RWPE1 (cell line): ENCODE results near the gene WWOX.

Source experiments
- CTCF ChIA-PET: fragments of 350-600 bp; sonication (Branson Sonifier 250); formaldehyde crosslinking; extraction: SDS; loops from one replicate; lab custom pipeline; 2021; lab: Yijun Ruan, JAX
- POLR2A ChIA-PET: fragments of 400-600 bp; formaldehyde crosslinking; extraction: SDS; loops from one replicate; lab custom pipeline; 2020; ENCODE audit warnings: antibody characterized with exemption; ENCODE audit not compliant: low non-redundant PET; lab: Yijun Ruan, JAX
- DNase-seq: peaks from one replicate; pipeline ENCODE4 v3.0.0; 2012; ENCODE audit warnings: low spot score
- H3K27ac ChIP-seq: fragments of 450-650 bp; 2 replicates; pipeline ENCODE4 v1.5.1; 2017
- TF ChIP-seq, protein P1 (sequence below): fragments of 450-650 bp; conservative IDR thresholded peaks from 2 replicates; pipeline ENCODE4 v1.5.1; 2017; ENCODE audit warnings: low read depth, mild to moderate bottlenecking

The WWOX gene

DNA sequence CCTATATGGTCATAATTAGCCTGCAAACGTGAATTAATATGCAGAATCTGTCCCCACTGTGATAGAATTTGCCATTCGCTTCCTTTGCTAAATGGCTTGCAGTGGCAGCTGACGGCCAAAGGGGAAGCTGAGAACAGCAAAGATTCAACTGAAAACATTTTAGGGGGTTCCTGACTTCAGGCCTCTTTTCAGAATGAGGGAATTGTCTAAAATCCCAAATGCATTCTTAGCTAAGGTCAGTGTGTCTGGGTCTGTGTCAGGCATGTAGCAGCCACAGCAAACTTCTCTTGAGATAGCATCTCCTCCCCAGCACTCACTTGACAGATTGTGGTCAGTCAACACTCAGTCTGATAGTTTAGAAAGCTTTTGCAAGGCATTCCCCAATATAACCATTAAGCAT lies 701.1 kb downstream of the WWOX start:
- CTCF ChIA-PET, result interaction anchor here (0.6 kb wide), 1 partner anchor 851 kb away, joined by 3 read pairs; no protein-coding TSS in a partner anchor
- TF ChIP-seq, protein P1, sequence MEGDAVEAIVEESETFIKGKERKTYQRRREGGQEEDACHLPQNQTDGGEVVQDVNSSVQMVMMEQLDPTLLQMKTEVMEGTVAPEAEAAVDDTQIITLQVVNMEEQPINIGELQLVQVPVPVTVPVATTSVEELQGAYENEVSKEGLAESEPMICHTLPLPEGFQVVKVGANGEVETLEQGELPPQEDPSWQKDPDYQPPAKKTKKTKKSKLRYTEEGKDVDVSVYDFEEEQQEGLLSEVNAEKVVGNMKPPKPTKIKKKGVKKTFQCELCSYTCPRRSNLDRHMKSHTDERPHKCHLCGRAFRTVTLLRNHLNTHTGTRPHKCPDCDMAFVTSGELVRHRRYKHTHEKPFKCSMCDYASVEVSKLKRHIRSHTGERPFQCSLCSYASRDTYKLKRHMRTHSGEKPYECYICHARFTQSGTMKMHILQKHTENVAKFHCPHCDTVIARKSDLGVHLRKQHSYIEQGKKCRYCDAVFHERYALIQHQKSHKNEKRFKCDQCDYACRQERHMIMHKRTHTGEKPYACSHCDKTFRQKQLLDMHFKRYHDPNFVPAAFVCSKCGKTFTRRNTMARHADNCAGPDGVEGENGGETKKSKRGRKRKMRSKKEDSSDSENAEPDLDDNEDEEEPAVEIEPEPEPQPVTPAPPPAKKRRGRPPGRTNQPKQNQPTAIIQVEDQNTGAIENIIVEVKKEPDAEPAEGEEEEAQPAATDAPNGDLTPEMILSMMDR, result no peak
- POLR2A ChIA-PET, result no interaction called here
- DNase-seq, result no peak
- no peak overlapping the region for H3K27ac ChIP-seq

DNA sequence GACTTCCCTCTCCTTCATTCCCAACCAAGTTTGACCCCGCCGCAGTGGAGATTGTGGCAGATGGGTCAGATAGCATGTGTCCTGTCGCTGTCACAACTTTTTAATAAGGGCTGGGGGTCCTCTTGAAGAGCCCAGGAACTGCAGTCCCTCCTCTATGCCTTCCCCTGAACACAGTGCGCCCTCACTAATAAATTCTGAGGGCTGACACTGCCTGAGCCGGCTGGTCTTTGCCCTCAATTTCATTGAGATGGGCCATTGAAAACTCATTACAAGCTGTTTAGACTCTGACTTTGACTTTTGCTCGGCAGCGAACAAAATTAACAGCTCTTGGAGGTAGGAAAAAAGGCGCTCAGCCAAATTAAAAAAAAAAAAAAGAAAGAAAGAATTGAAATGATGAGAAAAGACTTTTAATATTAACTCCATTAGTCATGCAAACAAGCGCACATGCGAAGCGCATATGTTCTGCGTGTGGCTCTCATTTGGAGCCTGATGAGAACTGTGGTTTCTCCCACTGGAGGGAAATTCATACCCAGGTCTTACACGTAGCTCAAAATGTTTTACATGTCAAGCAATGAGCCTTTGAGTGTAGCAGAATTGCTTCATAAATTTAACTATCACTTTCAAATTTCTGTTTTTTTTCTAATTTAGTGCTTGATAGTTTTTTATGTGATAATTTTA lies 704.7 kb downstream of the WWOX start:
- H3K27ac ChIP-seq, result no peak overlapping the region
- TF ChIP-seq, protein P1, result no peak
- CTCF ChIA-PET, result interaction anchor here (0.6 kb wide), 1 partner anchor 351 kb away, joined by 5 read pairs; no protein-coding TSS in a partner anchor
- POLR2A ChIA-PET, result no interaction called here
- DNase-seq, result no peak

DNA sequence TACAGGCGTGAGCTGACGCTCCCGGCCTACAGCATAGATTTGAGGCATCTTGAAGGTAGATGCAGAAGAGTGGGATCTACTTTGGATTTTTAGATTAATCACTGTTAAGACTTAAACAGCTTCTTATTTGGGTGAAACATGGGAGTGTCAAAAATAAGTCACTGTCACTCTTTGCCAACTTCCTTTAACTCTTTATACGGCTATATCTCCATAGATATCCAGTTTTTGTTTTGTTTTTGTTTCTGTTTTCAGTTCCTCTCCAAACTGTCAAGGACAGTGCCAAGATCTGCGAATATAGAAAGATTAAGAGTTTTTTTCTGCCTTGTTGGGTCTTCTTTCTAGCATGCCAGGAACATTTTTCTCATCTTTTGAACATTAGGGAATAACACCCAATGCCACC lies 706.1 kb downstream of the WWOX start:
- POLR2A ChIA-PET, result no interaction called here
- no peak overlapping the region for H3K27ac ChIP-seq
- DNase-seq, result no peak
- CTCF ChIA-PET, result no interaction called here
- TF ChIP-seq, protein P1, result no peak

DNA sequence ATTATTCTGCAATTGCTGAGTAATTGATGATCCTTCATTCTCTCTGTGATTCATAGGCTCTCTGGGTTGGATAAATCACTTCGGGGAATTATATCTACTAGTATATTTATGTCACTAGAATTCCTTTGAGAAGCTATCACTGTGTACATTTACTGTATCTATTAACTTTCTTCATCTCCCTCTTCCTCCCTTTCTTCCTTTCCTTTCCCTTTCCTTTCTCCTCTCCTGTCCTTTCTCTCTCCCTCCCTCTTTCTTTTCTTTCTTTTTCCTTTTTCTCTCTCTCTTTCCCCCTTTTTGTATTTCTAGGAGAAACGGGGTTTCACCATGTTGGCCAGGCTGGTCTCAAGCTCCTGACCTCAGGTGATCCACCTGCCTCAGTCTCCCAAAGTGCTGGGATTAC lies 711.8 kb downstream of the WWOX start:
- TF ChIP-seq, protein P1, result no peak
- ChIA-PET POLR2A (no interaction called here), CTCF (no interaction called here)
- H3K27ac ChIP-seq, result no peak overlapping the region
- no peak for DNase-seq

DNA sequence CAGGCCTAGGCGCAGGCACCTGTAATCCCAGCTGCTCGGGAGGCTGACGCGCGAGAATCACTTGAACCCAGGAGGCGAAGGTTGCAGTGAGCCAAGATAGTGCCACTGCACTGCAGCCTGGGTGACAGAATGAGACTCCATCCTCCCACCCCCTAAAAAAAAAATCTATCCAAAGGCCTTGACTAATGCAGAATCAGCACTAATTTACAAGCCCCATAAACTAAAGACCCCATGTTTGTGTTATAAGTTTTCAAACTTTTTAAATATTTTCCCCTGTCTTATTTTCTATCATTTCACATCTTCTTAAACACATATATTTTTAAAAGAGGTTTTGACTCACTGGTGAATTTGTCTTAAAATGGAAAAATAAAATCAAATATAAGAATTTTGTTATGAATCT lies 713.1 kb downstream of the WWOX start:
- no peak overlapping the region for H3K27ac ChIP-seq
- POLR2A ChIA-PET, result no interaction called here
- no peak for DNase-seq
- CTCF ChIA-PET, result no interaction called here
- TF ChIP-seq, protein P1, result no peak

DNA sequence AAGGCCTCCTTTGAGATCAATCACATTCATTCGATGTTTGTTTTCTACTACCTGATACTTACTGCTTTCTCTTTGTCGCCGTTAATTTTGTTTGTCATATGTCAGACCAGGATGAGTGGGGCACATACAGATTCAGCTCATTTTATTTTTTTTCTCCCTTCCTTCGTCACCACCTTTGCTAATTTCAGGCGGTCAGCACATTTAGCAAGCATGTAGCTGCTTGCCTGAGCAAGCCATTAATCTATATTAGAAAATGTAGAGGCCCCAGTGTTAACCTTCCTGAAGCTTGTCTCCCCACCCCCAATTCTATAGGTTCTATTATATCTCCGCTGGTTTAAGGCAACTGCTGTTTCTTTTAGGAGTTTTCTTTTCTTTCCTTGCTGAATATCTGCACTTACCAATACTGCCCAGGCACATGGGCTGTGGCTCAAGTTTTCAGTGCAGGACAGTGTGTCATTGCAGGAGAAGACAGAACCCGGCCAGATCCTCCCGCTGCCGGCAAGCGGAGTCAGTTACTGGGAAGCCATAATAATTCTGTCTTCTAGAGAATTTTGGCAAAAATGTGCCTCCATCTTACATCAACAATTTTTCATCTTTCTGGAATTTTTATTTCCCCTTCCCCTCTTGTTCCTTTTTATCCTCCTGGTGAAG lies 714.3 kb downstream of the WWOX start:
- TF ChIP-seq, protein P1, result no peak
- POLR2A ChIA-PET, result no interaction called here
- H3K27ac ChIP-seq, result no peak overlapping the region
- CTCF ChIA-PET, result interaction anchor here (0.6 kb wide), 1 partner anchor 15 kb away, joined by 4 read pairs; no protein-coding TSS in a partner anchor
- no peak for DNase-seq
